H1 (cell line): ENCODE data around the gene CCDC74A. TPM values are rescaled to one million over a fixed set of nuclear protein-coding genes. Genes with fewer than 3 reads are reported as not detected.
A peak's percentile ranks its signal among the peaks of the same experiment; 100 is the strongest.
"Not testable (repeated sequence)": the region's sequence is repeated elsewhere in the genome, so short reads cannot be mapped to it uniquely, and the experiment has no call there.

ENCODE experiments used
- CTCF ChIA-PET: fragments of 300-600 bp; sonication (Branson Sonifier 250); formaldehyde crosslinking; loops from one replicate; lab custom pipeline; 2021; ENCODE audit not compliant: partially characterized antibody; lab: Charles Lee
- POLR2A ChIA-PET: fragments of 300-600 bp; sonication (Branson Sonifier 250); formaldehyde crosslinking; loops from one replicate; lab custom pipeline; 2021; ENCODE audit warnings: inconsistent platforms; ENCODE audit not compliant: partially characterized antibody; lab: Charles Lee
- DNase-seq, 2 experiments: peaks; one replicate each; pipeline versions ENCODE4 v3.0.0 to v3.0.0-alpha.2; 2010 to 2022; ENCODE audit warnings: low spot score in 2 of 2, low read depth in 1 of 2, mixed read lengths in 1 of 2
- FAIRE-seq: peaks from 2 replicates; lab custom pipeline; 2011; peaks lifted over from hg19 to GRCh38; lab: Jason Lieb, UNC
- H2AFZ ChIP-seq: 2 replicates; pipeline ENCODE4 v1.8.1; 2012; ENCODE audit warnings: low read length, inconsistent platforms
- H2AK5ac ChIP-seq: 2 replicates; pipeline ENCODE4 v1.6.1; 2013; ENCODE audit warnings: low read depth, low read length
- H2BK120ac ChIP-seq: replicated peaks from 2 replicates; pipeline ENCODE3; 2013; ENCODE audit warnings: low read depth, low read length, inconsistent platforms
- H2BK12ac ChIP-seq: 2 replicates; pipeline ENCODE4 v1.6.1; 2013; ENCODE audit warnings: low read depth, low read length
- H2BK15ac ChIP-seq: 2 replicates; pipeline ENCODE4 v1.6.1; 2013; ENCODE audit warnings: low read length
- H2BK20ac ChIP-seq: 2 replicates; pipeline ENCODE4 v1.6.1; 2013; ENCODE audit warnings: low read length
- H2BK5ac ChIP-seq: 2 replicates; pipeline ENCODE4 v1.6.1; 2013; ENCODE audit warnings: low read depth, low read length
- H3K14ac ChIP-seq: 2 replicates; pipeline ENCODE4 v1.6.1; 2013; ENCODE audit warnings: inconsistent platforms; ENCODE audit not compliant: insufficient read length
- H3K18ac ChIP-seq: 2 replicates; pipeline ENCODE4 v1.6.1; 2013; ENCODE audit warnings: low read length; ENCODE audit errors: extremely low read depth
- H3K23ac ChIP-seq: 2 replicates; pipeline ENCODE4 v1.6.1; 2013; ENCODE audit warnings: inconsistent platforms; ENCODE audit not compliant: insufficient read length
- H3K23me2 ChIP-seq: 2 replicates; pipeline ENCODE4 v1.6.1; 2013; ENCODE audit warnings: low read depth, low read length
- H3K27ac ChIP-seq: 2 replicates; pipeline ENCODE4 v1.6.1; 2011; ENCODE audit warnings: low read depth, low read length, inconsistent platforms
- H3K27me3 ChIP-seq, 4 experiments: replicated peaks in 1 of 4; 1 replicate in 1 of 4; 2 replicates in 3 of 4; pipeline versions ENCODE4 v1.6.1 to v1.8.1; 2011 to 2013; ENCODE audit warnings: low read length in 3 of 4, mild to moderate bottlenecking in 3 of 4, inconsistent platforms in 2 of 4, mixed read lengths in 2 of 4, moderate library complexity in 1 of 4; ENCODE audit not compliant: control insufficient read depth in 3 of 4, insufficient read depth in 3 of 4; ENCODE audit errors: extremely low read depth in 1 of 4
- H3K36me3 ChIP-seq, 4 experiments: 2 replicates each; pipeline versions ENCODE4 v1.6.1 to v1.8.1; 2011 to 2013; ENCODE audit warnings: mild to moderate bottlenecking in 4 of 4, low read length in 3 of 4, moderate library complexity in 2 of 4, control low read depth in 1 of 4, inconsistent platforms in 1 of 4; ENCODE audit not compliant: insufficient read depth in 4 of 4, control insufficient read depth in 2 of 4
- H3K4ac ChIP-seq: replicated peaks from 2 replicates; pipeline ENCODE3; 2013; ENCODE audit warnings: low read length, low read depth, mixed read lengths, inconsistent platforms; ENCODE audit not compliant: insufficient read length
- H3K4me1 ChIP-seq, 4 experiments: replicated peaks in 1 of 4; 1 replicate in 1 of 4; 2 replicates in 3 of 4; pipeline versions ENCODE4 v1.6.1 to v1.8.1; 2011 to 2013; ENCODE audit warnings: low read length in 3 of 4, inconsistent platforms in 2 of 4, mixed read lengths in 1 of 4; ENCODE audit not compliant: insufficient read depth in 4 of 4, control insufficient read depth in 3 of 4
- H3K4me2 ChIP-seq, 2 experiments: 2 replicates each; pipeline versions ENCODE4 v1.6.1 to v1.8.1; 2011 to 2013; ENCODE audit warnings: low read depth in 2 of 2, low read length in 2 of 2, control low read depth in 1 of 2, inconsistent platforms in 1 of 2, mild to moderate bottlenecking in 1 of 2; ENCODE audit not compliant: insufficient read depth in 1 of 2
- H3K4me3 ChIP-seq, 4 experiments: fragments of 200-600, 300-600 bp in 1 of 4; sonication (generic), shearing (Covaris generic), sonication (Bioruptor Twin) in 1 of 4; 2 replicates each; pipeline versions ENCODE4 v1.5.1 to v1.8.1; 2011 to 2016; ENCODE audit warnings: low read length in 4 of 4, low read depth in 3 of 4, control low read depth in 2 of 4, inconsistent platforms in 2 of 4, mild to moderate bottlenecking in 2 of 4, mixed read lengths in 1 of 4, moderate library complexity in 1 of 4; ENCODE audit not compliant: insufficient read depth in 2 of 4; ENCODE audit errors: extremely low read depth in 1 of 4
- H3K56ac ChIP-seq: replicated peaks from 2 replicates; pipeline ENCODE3; 2013; ENCODE audit warnings: low read depth, mild to moderate bottlenecking, mixed read lengths, low read length, inconsistent platforms; ENCODE audit not compliant: insufficient read length
- H3K79me1 ChIP-seq: 2 replicates; pipeline ENCODE4 v1.6.1; 2013; ENCODE audit warnings: low read depth, low read length, control low read depth
- H3K79me2 ChIP-seq, 2 experiments: 2 replicates each; pipeline versions ENCODE4 v1.6.1 to v1.8.1; 2012 to 2013; ENCODE audit warnings: low read length in 2 of 2, mild to moderate bottlenecking in 2 of 2, inconsistent platforms in 1 of 2; ENCODE audit not compliant: insufficient read depth in 2 of 2, control insufficient read depth in 1 of 2
- H3K9ac ChIP-seq, 4 experiments: replicated peaks in 1 of 4; 1 replicate in 1 of 4; 2 replicates in 3 of 4; pipeline versions ENCODE4 v1.6.1 to v1.8.1; 2011 to 2013; ENCODE audit warnings: low read depth in 3 of 4, low read length in 3 of 4, control low read depth in 2 of 4, mild to moderate bottlenecking in 2 of 4, moderate library complexity in 2 of 4, inconsistent platforms in 1 of 4; ENCODE audit errors: extremely low read depth in 1 of 4
- H3K9me3 ChIP-seq, 2 experiments: 2 replicates each; pipeline versions ENCODE4 v1.6.1 to v1.8.1; 2012 to 2013; ENCODE audit warnings: mild to moderate bottlenecking in 2 of 2, moderate library complexity in 2 of 2, control low read depth in 1 of 2, inconsistent platforms in 1 of 2, low read depth in 1 of 2, low read length in 1 of 2, mixed read lengths in 1 of 2; ENCODE audit not compliant: insufficient read depth in 2 of 2
- H4K20me1 ChIP-seq, 2 experiments: replicated peaks in 1 of 2; 2 replicates each; pipeline versions ENCODE3 to v1.8.1; 2011 to 2013; ENCODE audit warnings: inconsistent platforms in 2 of 2, low read length in 2 of 2, mild to moderate bottlenecking in 1 of 2; ENCODE audit not compliant: insufficient read depth in 2 of 2, control insufficient read depth in 1 of 2
- H4K5ac ChIP-seq: 2 replicates; pipeline ENCODE4 v1.6.1; 2013; ENCODE audit warnings: low read length, low read depth, mixed read lengths, inconsistent platforms; ENCODE audit not compliant: insufficient read length
- H4K8ac ChIP-seq: 2 replicates; pipeline ENCODE4 v1.8.0; 2013; ENCODE audit warnings: mild to moderate bottlenecking, moderate library complexity, low read length, inconsistent platforms; ENCODE audit not compliant: insufficient read depth; ENCODE audit errors: extremely low read depth
- H4K91ac ChIP-seq: replicated peaks from 2 replicates; pipeline ENCODE3; 2013; ENCODE audit warnings: low read length, mixed read lengths, inconsistent platforms; ENCODE audit not compliant: insufficient read length
- WGBS, 2 experiments: shearing (Covaris generic) in 1 of 2; methylation state at CpG; one replicate each; pipeline versions ENCODE4 v1.1.6 to v1.1.7; 2013 to 2015; ENCODE audit warnings: low lambda C conversion rate in 2 of 2, mixed read lengths in 2 of 2, inconsistent platforms in 1 of 2, low coverage in 1 of 2, missing lambda C conversion rate in 1 of 2; ENCODE audit not compliant: insufficient replicate concordance in 2 of 2, insufficient coverage in 1 of 2, insufficient read length in 1 of 2; ENCODE audit errors: extremely low coverage in 1 of 2, missing lambda C conversion rate in 1 of 2; 5-methylcytosine and 5-hydroxymethylcytosine counted together
- polyA plus RNA-seq, 7 experiments: library from polyadenylated mRNA; depleted of rRNA in 3 of 7; stranded (reverse) in 5 of 7; unstranded in 2 of 7; fragments of >200 nt in 5 of 7; fragments of 200-250 nt in 2 of 7; gene quantifications; 1 replicate in 5 of 7; 2 replicates in 1 of 7; 4 replicates in 1 of 7; pipeline versions ENCODE4 v1.2.1 to v1.2.3, GENCODE V29; 2011 to 2013; ENCODE audit warnings: missing spikeins in 2 of 7, mixed read lengths in 2 of 7
- total RNA-seq: library from RNA; stranded (reverse); fragmentation: NEBNext Ultra II Directional; extraction: Animal tissue kit (Norgen Biotek cat#: 25700); gene quantifications from 2 replicates; pipeline ENCODE4 v1.2.1, GENCODE V29; 2021

CCDC74A gene
- total and polyA plus RNA-seq, 2 of the 8 experiments (the other 6 are each of a cell fraction or from before 2014, with no cell fraction given): 18.1 to 21.0 TPM

GRCh38 chr2:131535951-131536826 is 8.5 kb downstream of the CCDC74A start:
- CTCF ChIA-PET, H2BK12ac ChIP-seq, H2BK20ac ChIP-seq, H3K14ac ChIP-seq, H3K23me2 ChIP-seq, H3K4me3 ChIP-seq, H4K91ac ChIP-seq, H4K5ac ChIP-seq, H3K23ac ChIP-seq, H3K9me3 ChIP-seq, H3K79me1 ChIP-seq, H3K18ac ChIP-seq, POLR2A ChIA-PET, H2AK5ac ChIP-seq, H3K4me2 ChIP-seq, H3K4me1 ChIP-seq, H2BK120ac ChIP-seq, H4K8ac ChIP-seq, H3K79me2 ChIP-seq, H3K56ac ChIP-seq, H4K20me1 ChIP-seq, H3K4ac ChIP-seq, FAIRE-seq, H3K9ac ChIP-seq, H2AFZ ChIP-seq, H3K27ac ChIP-seq, H2BK15ac ChIP-seq, H2BK5ac ChIP-seq, H3K36me3 ChIP-seq, H3K27me3 ChIP-seq: not testable (repeated sequence)
- 90% methylated on average over 12 of the region's 21 CpGs; no CpG with 5 or more reads in 1 of the 2 experiments for WGBS, 2 experiments
- DNase-seq: peak in 1 of 2 experiments; percentile 32
